ENCODE results near the gene POU5F2. TPM values are rescaled to one million over a fixed set of nuclear protein-coding genes. Genes with fewer than 3 reads are reported as not detected.

The POU5F2 gene, protein sequence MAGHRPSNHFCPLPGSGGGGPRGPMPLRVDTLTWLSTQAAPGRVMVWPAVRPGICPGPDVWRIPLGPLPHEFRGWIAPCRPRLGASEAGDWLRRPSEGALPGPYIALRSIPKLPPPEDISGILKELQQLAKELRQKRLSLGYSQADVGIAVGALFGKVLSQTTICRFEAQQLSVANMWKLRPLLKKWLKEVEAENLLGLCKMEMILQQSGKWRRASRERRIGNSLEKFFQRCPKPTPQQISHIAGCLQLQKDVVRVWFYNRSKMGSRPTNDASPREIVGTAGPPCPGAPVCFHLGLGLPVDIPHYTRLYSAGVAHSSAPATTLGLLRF
- 0.11 and 0.22 TPM in 2 replicates for total RNA-seq (2021)
- long read RNA-seq = 0 reads

DNA sequence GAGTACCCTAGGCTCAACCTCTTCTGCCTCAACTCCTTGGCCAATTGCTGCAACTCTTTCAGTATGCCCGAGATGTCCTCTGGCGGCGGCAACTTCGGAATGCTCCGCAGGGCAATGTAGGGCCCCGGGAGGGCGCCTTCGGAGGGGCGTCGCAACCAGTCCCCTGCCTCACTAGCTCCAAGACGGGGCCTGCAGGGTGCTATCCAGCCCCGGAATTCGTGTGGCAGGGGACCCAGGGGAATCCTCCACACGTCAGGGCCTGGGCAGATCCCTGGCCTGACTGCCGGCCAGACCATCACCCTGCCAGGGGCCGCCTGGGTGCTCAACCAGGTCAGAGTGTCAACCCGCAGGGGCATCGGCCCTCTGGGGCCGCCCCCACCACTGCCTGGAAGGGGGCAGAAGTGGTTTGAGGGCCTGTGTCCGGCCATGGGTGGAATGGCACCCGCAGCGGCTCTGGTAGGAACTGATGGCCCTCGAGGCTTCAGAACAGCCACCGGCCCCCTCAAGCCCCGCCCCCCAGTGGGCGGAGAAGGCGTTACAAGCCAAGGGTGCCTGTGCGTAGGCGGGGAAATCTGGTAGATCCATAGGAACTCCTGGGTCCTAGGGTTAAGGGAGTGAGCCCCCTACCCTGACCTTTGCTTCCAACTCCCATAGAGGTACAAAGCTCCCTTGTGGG is at the start of gene POU5F2:
POU5F2 (minus strand) TSS at position 465 of the 676 bp plus-strand sequence; CDS start at position 428, 37 bp downstream.
- H3K14ac ChIP-seq (ENCODE audit: insufficient read depth, low read length) = no peak within 1 kb of the TSS
- no peak within 1 kb of the TSS for H3K23ac ChIP-seq (ENCODE audit: insufficient read length, low read depth, low read length)
- no peak within 1 kb of the TSS for H4K91ac ChIP-seq (ENCODE audit: insufficient read length, low read depth, low read length)
- no peaks in the 10 kb centered on the region for H3K79me1 ChIP-seq (ENCODE audit: insufficient read depth, low read depth, low read length, poor library complexity, severe bottlenecking)
- H4K8ac ChIP-seq (replicated peaks; ENCODE audit: insufficient read length, low read depth, low read length) = no peak within 1 kb of the TSS
- peak; percentile 61 for DNase-seq
- H3K4me2 ChIP-seq (ENCODE audit: insufficient read depth, insufficient read length, low read length) = no peak within 1 kb of the TSS
- H3K9ac ChIP-seq (ENCODE audit: extremely low read depth, insufficient read length, low read length) = no peak within 1 kb of the TSS
- Mint-ChIP-seq H3K27ac (no peak within 1 kb of the TSS), H3K4me3 (no peak within 1 kb of the TSS), H3K27me3 (ENCODE audit: low read depth) (no peaks in the 10 kb centered on the region; the same call in 1 of the 2 replicates), H3K4me1 (no peaks in the 10 kb centered on the region), H3K36me3 (ENCODE audit: insufficient read depth in 1 of 3, low read depth in 3 of 3) (no peaks in the 10 kb centered on the region), H3K9me3 (no peaks in the 10 kb centered on the region)
- H3T11ph ChIP-seq (ENCODE audit: low read length) = no peak within 1 kb of the TSS
- no peak within 1 kb of the TSS for H3K56ac ChIP-seq (ENCODE audit: insufficient read length, low read depth, low read length)
- H3K27me3 ChIP-seq (ENCODE audit: insufficient read depth, low read length) = no peaks in the 10 kb centered on the region
- no peak within 1 kb of the TSS for H2AFZ ChIP-seq (ENCODE audit: low read length)
- no peak within 1 kb of the TSS for H2BK15ac ChIP-seq (ENCODE audit: low read depth, low read length)
- H3K23me2 ChIP-seq (ENCODE audit: insufficient read length, low read depth, low read length, poor library complexity, severe bottlenecking) = no peaks in the 10 kb centered on the region
- no CpG with 5 or more reads among the region's 29 CpGs for WGBS (ENCODE audit: extremely low coverage, insufficient read length, low lambda C conversion rate)
- no peaks in the 10 kb centered on the region for H3K79me2 ChIP-seq (ENCODE audit: insufficient read depth, low read length)
- no peak within 1 kb of the TSS for H3K27ac ChIP-seq (ENCODE audit: insufficient read length, low read depth, low read length)
- TF ChIP-seq, protein P1, sequence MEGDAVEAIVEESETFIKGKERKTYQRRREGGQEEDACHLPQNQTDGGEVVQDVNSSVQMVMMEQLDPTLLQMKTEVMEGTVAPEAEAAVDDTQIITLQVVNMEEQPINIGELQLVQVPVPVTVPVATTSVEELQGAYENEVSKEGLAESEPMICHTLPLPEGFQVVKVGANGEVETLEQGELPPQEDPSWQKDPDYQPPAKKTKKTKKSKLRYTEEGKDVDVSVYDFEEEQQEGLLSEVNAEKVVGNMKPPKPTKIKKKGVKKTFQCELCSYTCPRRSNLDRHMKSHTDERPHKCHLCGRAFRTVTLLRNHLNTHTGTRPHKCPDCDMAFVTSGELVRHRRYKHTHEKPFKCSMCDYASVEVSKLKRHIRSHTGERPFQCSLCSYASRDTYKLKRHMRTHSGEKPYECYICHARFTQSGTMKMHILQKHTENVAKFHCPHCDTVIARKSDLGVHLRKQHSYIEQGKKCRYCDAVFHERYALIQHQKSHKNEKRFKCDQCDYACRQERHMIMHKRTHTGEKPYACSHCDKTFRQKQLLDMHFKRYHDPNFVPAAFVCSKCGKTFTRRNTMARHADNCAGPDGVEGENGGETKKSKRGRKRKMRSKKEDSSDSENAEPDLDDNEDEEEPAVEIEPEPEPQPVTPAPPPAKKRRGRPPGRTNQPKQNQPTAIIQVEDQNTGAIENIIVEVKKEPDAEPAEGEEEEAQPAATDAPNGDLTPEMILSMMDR (conservative IDR thresholded peaks at IDR 0.05) = peak; percentile 57
- no peak within 1 kb of the TSS for H3K4ac ChIP-seq (ENCODE audit: low read depth, low read length)
- no peak within 1 kb of the TSS for H2BK120ac ChIP-seq (ENCODE audit: low read depth, low read length, poor library complexity, severe bottlenecking)
- no peak within 1 kb of the TSS for H3K18ac ChIP-seq (ENCODE audit: insufficient read length, low read depth, low read length)
- H4K5ac ChIP-seq (ENCODE audit: insufficient read length, low read depth, low read length) = no peak within 1 kb of the TSS
- H4K20me1 ChIP-seq (ENCODE audit: control insufficient read depth, insufficient read depth, insufficient read length) = no peaks in the 10 kb centered on the region
- H3K4me1 ChIP-seq (ENCODE audit: insufficient read depth, low read length) = no peaks in the 10 kb centered on the region
- no peak within 1 kb of the TSS for H2BK20ac ChIP-seq (ENCODE audit: low read depth, low read length, poor library complexity, severe bottlenecking)
- no peak within 1 kb of the TSS for H2BK12ac ChIP-seq (ENCODE audit: insufficient read length, low read depth, low read length)
- H2BK5ac ChIP-seq (ENCODE audit: insufficient read length, low read length) = no peak within 1 kb of the TSS
- H3K9me3 ChIP-seq (ENCODE audit: control insufficient read depth, low read depth, low read length) = no peaks in the 10 kb centered on the region
- no peak within 1 kb of the TSS for H2AK5ac ChIP-seq (ENCODE audit: insufficient read length, low read length)

Measured in H9 (cell line).